ENCODE data around the gene LAMA5. TPM values are rescaled to one million over a fixed set of nuclear protein-coding genes. Genes with fewer than 3 reads are reported as not detected.

The LAMA5 gene
- total and polyA plus RNA-seq, 2 donors (not counting 1 experiment from before 2014, with no cell fraction given) = 52.9 to 83.5 TPM

GRCh38 chr20:62394248-62395245 lies 27.4 kb upstream of the LAMA5 start:
- ATAC-seq (ENCODE audit: low read depth) = no peak
- 95% methylated on average over 44 of the region's 44 CpGs for WGBS (ENCODE audit: insufficient coverage)

More at GRCh38 chr20:62394248-62395245, 27.4 kb upstream of the LAMA5 start:
- ChIA-PET POLR2A (no interaction called here), CTCF (no interaction called here)
- Histone ChIP-seq H2AFZ (ENCODE audit: insufficient read depth, low read depth, low read length, poor library complexity, severe bottlenecking) (no peak overlapping the region), H3K27ac (ENCODE audit: low read length in 2 of 2) (no peak overlapping the region), H3K4me1 (ENCODE audit: control insufficient read depth in 2 of 2, insufficient read depth in 2 of 2, low read length in 2 of 2) (no peaks in the 10 kb centered on the region), H3K36me3 (replicated peaks in 1 of 2; ENCODE audit: control extremely low read depth in 1 of 2, control insufficient read depth in 1 of 2, extremely low read depth in 1 of 2, insufficient read depth in 2 of 2, low read length in 1 of 2) (peaks cover 0 to 22% of the 10 kb centered on the region in 2 experiments), H3K27me3 (replicated peaks in 1 of 4; ENCODE audit: control extremely low read depth in 1 of 4, control insufficient read depth in 3 of 4, insufficient read depth in 4 of 4, low read length in 3 of 4) (no peaks in the 10 kb centered on the region), H4K20me1 (ENCODE audit: control insufficient read depth, insufficient read depth, low read length, poor library complexity, severe bottlenecking) (peaks cover 20% of the 10 kb centered on the region), H3K79me2 (ENCODE audit: control insufficient read depth, insufficient read depth, low read length) (peaks cover 3% of the 10 kb centered on the region), H3K9ac (ENCODE audit: low read length) (no peak overlapping the region), H3K4me2 (replicated peaks; ENCODE audit: low read depth, low read length, poor library complexity, severe bottlenecking) (no peak overlapping the region), H3K9me3 (ENCODE audit: control extremely low read depth in 1 of 3, control insufficient read depth in 2 of 3, insufficient read depth in 1 of 3, low read length in 2 of 3) (peaks cover 0 to 7% (median 0%) of the 10 kb centered on the region in 3 donors), H3K4me3 (ENCODE audit: control extremely low read depth in 1 of 5, extremely low read depth in 1 of 5, insufficient read depth in 1 of 5, low read depth in 2 of 5, low read length in 4 of 5) (no peak overlapping the region)
- TF ChIP-seq CTCF (IDR thresholded peaks at IDR 0.05) (no peak), EZH2 (IDR thresholded peaks at IDR 0.05; ENCODE audit: borderline replicate concordance, insufficient read depth, low read depth, low read length, poor library complexity, severe bottlenecking) (no peak)
- H3K4me3 Mint-ChIP-seq = no peak overlapping the region
- H3K27me3 Mint-ChIP-seq = no peaks in the 10 kb centered on the region
- H3K4me1 Mint-ChIP-seq = peaks cover 2% of the 10 kb centered on the region
- no peak for DNase-seq
- H3K9me3 Mint-ChIP-seq (ENCODE audit: insufficient read depth) = no peaks in the 10 kb centered on the region
- H3K27ac Mint-ChIP-seq = no peak overlapping the region
- intact Hi-C loops (cut with micrococcal nuclease) = no loop called here

Data from B cell (primary cell).